Islet of Langerhans (tissue), 1 donor: ENCODE measurements around the gene SERPINA10.

Source experiments
- FAIRE-seq: peaks from one replicate; lab custom pipeline; 2011; peaks lifted over from hg19 to GRCh38; lab: Jason Lieb, UNC

The SERPINA10 gene

GRCh38 chr14:94292872-94293577 lies at the start of gene SERPINA10:
TSS of gene SERPINA10 (minus strand) at chr14:94293268. CDS start at chr14:94290593, 2,675 bp downstream.
- FAIRE-seq: no peak

GRCh38 chr14:94342334-94342934 lies 49.4 kb upstream of the SERPINA10 start:
- FAIRE-seq: peak; percentile 85

GRCh38 chr14:94341656-94342333 lies 48.7 kb upstream of the SERPINA10 start:
- no peak for FAIRE-seq

GRCh38 chr14:94340533-94340932 lies 47.5 kb upstream of the SERPINA10 start:
- no peak for FAIRE-seq

GRCh38 chr14:94338023-94338422 lies 45.0 kb upstream of the SERPINA10 start:
- FAIRE-seq: no peak

- no peak for FAIRE-seq
Observed at GRCh38 chr14:94337274-94337673, 44.2 kb upstream of the SERPINA10 start.

- peak; percentile 85 for FAIRE-seq
Observed at GRCh38 chr14:94334872-94335271, 41.8 kb upstream of the SERPINA10 start.

GRCh38 chr14:94332587-94332986 lies 39.5 kb upstream of the SERPINA10 start:
- FAIRE-seq: no peak

GRCh38 chr14:94332063-94332583 lies 39.1 kb upstream of the SERPINA10 start:
- FAIRE-seq: no peak

- no peak for FAIRE-seq
Observed at GRCh38 chr14:94331462-94331861, 38.4 kb upstream of the SERPINA10 start.

- no peak for FAIRE-seq
Observed at GRCh38 chr14:94330857-94331256, 37.8 kb upstream of the SERPINA10 start.

GRCh38 chr14:94330432-94330831 lies 37.4 kb upstream of the SERPINA10 start:
- FAIRE-seq: no peak

- no peak for FAIRE-seq
Observed at GRCh38 chr14:94329857-94330256, 36.8 kb upstream of the SERPINA10 start.

GRCh38 chr14:94328196-94328595 lies 35.1 kb upstream of the SERPINA10 start:
- no peak for FAIRE-seq

GRCh38 chr14:94322648-94323570 lies 29.8 kb upstream of the SERPINA10 start, which contains the start of gene SERPINA6:
TSS of gene SERPINA6 (minus strand) at chr14:94323336. CDS start at chr14:94314648, 8,688 bp downstream.
- FAIRE-seq: peak; percentile 43

GRCh38 chr14:94321421-94322271 lies 28.6 kb upstream of the SERPINA10 start:
- no peak for FAIRE-seq

GRCh38 chr14:94320243-94320642 lies 27.2 kb upstream of the SERPINA10 start:
- no peak for FAIRE-seq

- no peak for FAIRE-seq
Observed at GRCh38 chr14:94317259-94317658, 24.2 kb upstream of the SERPINA10 start.

GRCh38 chr14:94316692-94317091 lies 23.6 kb upstream of the SERPINA10 start:
- FAIRE-seq: no peak

GRCh38 chr14:94314890-94315289 lies 21.8 kb upstream of the SERPINA10 start:
- no peak for FAIRE-seq
